CD4-positive, alpha-beta T cell (primary cell): Measurements from ENCODE around the gene WDR55. TPM values are rescaled to one million over a fixed set of nuclear protein-coding genes. Genes with fewer than 3 reads are reported as not detected.
"Not testable (repeated sequence)": the region's sequence is repeated elsewhere in the genome, so short reads cannot be mapped to it uniquely, and the experiment has no call there.

Experiments
- ATAC-seq: fragments of 200-7000 bp; cut with Tn5 transposase; one replicate; pipeline ENCODE4 v1.10.0; 2022; ENCODE audit warnings: mild to moderate bottlenecking; ENCODE audit not compliant: poor library complexity
- CTCF ChIA-PET: fragments of 350-600 bp; sonication (Branson Sonifier 250); formaldehyde crosslinking; loops from one replicate; lab custom pipeline; 2021; ENCODE audit warnings: antibody characterized with exemption, inconsistent platforms; lab: Charles Lee
- POLR2A ChIA-PET: fragments of 350-600 bp; sonication (Branson Sonifier 250); formaldehyde crosslinking; loops from one replicate; lab custom pipeline; 2021; ENCODE audit warnings: antibody characterized with exemption, inconsistent platforms; lab: Charles Lee
- DNase-seq, 14 experiments: peaks; one replicate each; pipeline ENCODE4 v3.0.0-alpha.2; 2013 to 2020; ENCODE audit warnings: mixed read lengths in 2 of 14
- H3K27ac ChIP-seq, 2 donors: one replicate each; pipeline versions ENCODE4 v1.5.1 to v1.7.0; 2013; ENCODE audit warnings: low read length in 2 of 2, low read depth in 1 of 2, mild to moderate bottlenecking in 1 of 2
- H3K27me3 ChIP-seq, 2 experiments: 1 replicate in 1 of 2; 2 replicates in 1 of 2; pipeline versions ENCODE4 v1.6.1 to v1.7.0; 2013; ENCODE audit warnings: low read length in 2 of 2, control low read depth in 1 of 2, mild to moderate bottlenecking in 1 of 2, moderate library complexity in 1 of 2; ENCODE audit not compliant: insufficient read depth in 2 of 2, control insufficient read depth in 1 of 2
- H3K36me3 ChIP-seq: one replicate; pipeline ENCODE4 v1.6.1; 2013; ENCODE audit warnings: low read length, control low read depth; ENCODE audit not compliant: insufficient read depth
- H3K4me1 ChIP-seq: one replicate; pipeline ENCODE4 v1.6.1; 2013; ENCODE audit warnings: low read length, control low read depth; ENCODE audit not compliant: insufficient read depth
- H3K4me3 ChIP-seq: one replicate; pipeline ENCODE4 v1.5.1; 2013; ENCODE audit warnings: mild to moderate bottlenecking, low read length, moderate library complexity
- H3K9me3 ChIP-seq, 2 experiments: 1 replicate in 1 of 2; 2 replicates in 1 of 2; pipeline versions ENCODE4 v1.6.1 to v1.7.0; 2013; ENCODE audit warnings: low read length in 2 of 2, mild to moderate bottlenecking in 2 of 2, control low read depth in 1 of 2, moderate library complexity in 1 of 2; ENCODE audit not compliant: control insufficient read depth in 1 of 2, insufficient read depth in 1 of 2
- H3K27ac Mint-ChIP-seq: one replicate; pipeline ENCODE4 v1.8.0; 2020; ENCODE audit warnings: mixed read lengths
- H3K27me3 Mint-ChIP-seq: one replicate; pipeline ENCODE4 v1.8.0; 2021; ENCODE audit warnings: mixed read lengths
- H3K36me3 Mint-ChIP-seq: one replicate; pipeline ENCODE4 v1.8.0; 2021; ENCODE audit warnings: low read depth, mixed read lengths
- H3K4me1 Mint-ChIP-seq: one replicate; pipeline ENCODE4 v1.8.0; 2021; ENCODE audit warnings: low read depth, mixed read lengths
- H3K4me3 Mint-ChIP-seq: one replicate; pipeline ENCODE4 v1.8.0; 2020; ENCODE audit warnings: mild to moderate bottlenecking, mixed read lengths
- H3K9me3 Mint-ChIP-seq: one replicate; pipeline ENCODE4 v1.8.0; 2020; ENCODE audit warnings: mixed read lengths
- intact Hi-C, 2 experiments: fragments of 100-400 bp; cut with DNase I in 1 of 2; cut with micrococcal nuclease in 1 of 2; formaldehyde crosslinking; loops; one replicate each; pipeline versions ENCODE4 v1.15.1 to v1.9.0; 2023 to 2025; cut with DNase I, micrococcal nuclease
- total RNA-seq, 174 experiments: library from RNA in 2 of 174; stranded (reverse) in 2 of 174; gene quantifications; one replicate each; pipeline ENCODE4 v1.2.3 and lab custom pipeline; 2021 to 2026
- TF ChIP-seq, protein P1 (sequence below): fragments of 200-600 bp; IDR thresholded peaks from one replicate; pipeline ENCODE4 v1.8.0; 2022; ENCODE audit warnings: antibody characterized with exemption, mild to moderate bottlenecking

The WDR55 gene
- total RNA-seq, 2 experiments from 2014 or later = 40.1 to 42.9 TPM

DNA sequence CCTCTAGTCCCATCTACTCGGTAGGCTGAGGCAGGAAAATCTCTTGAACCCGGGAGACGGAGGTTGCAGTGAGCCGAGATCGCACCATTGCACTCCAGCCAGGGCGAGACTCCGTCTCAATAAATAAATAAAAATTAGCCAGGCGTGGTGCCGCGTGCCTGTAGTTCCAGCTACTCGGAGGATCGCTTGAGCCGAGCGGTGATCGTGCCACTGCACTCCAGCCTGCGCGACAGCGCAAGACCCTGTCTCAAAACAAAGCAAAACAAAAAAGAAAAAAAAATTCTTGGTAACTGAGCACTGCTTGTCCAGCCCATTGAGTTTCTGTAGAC lies 710 bp upstream of the WDR55 start:
- no peak for ATAC-seq
- TF ChIP-seq, protein P1, sequence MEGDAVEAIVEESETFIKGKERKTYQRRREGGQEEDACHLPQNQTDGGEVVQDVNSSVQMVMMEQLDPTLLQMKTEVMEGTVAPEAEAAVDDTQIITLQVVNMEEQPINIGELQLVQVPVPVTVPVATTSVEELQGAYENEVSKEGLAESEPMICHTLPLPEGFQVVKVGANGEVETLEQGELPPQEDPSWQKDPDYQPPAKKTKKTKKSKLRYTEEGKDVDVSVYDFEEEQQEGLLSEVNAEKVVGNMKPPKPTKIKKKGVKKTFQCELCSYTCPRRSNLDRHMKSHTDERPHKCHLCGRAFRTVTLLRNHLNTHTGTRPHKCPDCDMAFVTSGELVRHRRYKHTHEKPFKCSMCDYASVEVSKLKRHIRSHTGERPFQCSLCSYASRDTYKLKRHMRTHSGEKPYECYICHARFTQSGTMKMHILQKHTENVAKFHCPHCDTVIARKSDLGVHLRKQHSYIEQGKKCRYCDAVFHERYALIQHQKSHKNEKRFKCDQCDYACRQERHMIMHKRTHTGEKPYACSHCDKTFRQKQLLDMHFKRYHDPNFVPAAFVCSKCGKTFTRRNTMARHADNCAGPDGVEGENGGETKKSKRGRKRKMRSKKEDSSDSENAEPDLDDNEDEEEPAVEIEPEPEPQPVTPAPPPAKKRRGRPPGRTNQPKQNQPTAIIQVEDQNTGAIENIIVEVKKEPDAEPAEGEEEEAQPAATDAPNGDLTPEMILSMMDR = no peak
- Mint-ChIP-seq H3K36me3 (peaks cover 90% of the 10 kb centered on the region), H3K4me3 (peak overlapping the region; percentile 91), H3K27me3 (no peaks in the 10 kb centered on the region), H3K4me1 (peaks cover 45% of the 10 kb centered on the region), H3K9me3 (no peaks in the 10 kb centered on the region), H3K27ac (peak overlapping the region; percentile 98)
- no peaks in the 10 kb centered on the region for H3K27me3 ChIP-seq
- H3K27ac ChIP-seq = peak overlapping the region; percentile 87 to 93
- no peak for DNase-seq
- H3K9me3 ChIP-seq = no peaks in the 10 kb centered on the region
- H3K4me3 ChIP-seq = peak overlapping the region; percentile 98
- H3K4me1 ChIP-seq = peaks cover 26% of the 10 kb centered on the region
- H3K36me3 ChIP-seq = peaks cover 64% of the 10 kb centered on the region
- ChIA-PET POLR2A (interaction anchor here (0.8 to 7.2 kb wide), 7 partner anchors 16 to 271 kb away, joined by 3 to 89 read pairs (median 7); partner anchors contain the start of genes CD14, EIF4EBP3, HARS1 and HARS2), CTCF (interaction anchor here (0.5 to 1.1 kb wide), 2 partner anchors 47 to 57 kb away, joined by 3 read pairs; no protein-coding TSS in a partner anchor)
- intact Hi-C loops = loop anchor here (1.0 to 5.0 kb wide), 6 partner anchors 17 to 100 kb away; partner anchors contain the start of genes HARS1 (in 2 of the 2), HARS2 (in 2 of the 2), APBB3 (in 1 of the 2) and IK (in 1 of the 2)

DNA sequence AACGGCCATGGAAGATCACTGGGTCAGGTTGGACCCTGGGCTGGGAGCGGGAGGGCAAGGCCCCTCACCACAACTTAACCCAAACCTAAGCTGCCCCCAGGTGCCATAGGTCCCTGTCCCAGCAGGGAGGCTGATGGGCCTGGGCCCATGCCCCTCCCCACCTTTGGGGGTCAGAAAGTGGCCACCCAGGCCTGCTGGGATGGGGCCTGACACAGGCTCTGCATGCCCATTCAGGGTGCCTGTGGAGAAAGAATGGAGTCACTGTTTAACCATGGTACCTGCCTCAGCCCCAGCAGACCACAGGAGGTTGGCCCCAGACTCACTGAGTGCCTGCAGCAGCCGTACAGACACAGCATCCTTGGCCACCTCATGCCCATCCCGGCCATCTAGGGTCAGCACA lies 6.3 kb downstream of the WDR55 start:
- H3K27ac Mint-ChIP-seq, H3K27me3 ChIP-seq, H3K4me3 ChIP-seq, H3K4me3 Mint-ChIP-seq, CTCF ChIA-PET, H3K4me1 ChIP-seq, H3K9me3 ChIP-seq, ATAC-seq, DNase-seq, H3K9me3 Mint-ChIP-seq, intact Hi-C loops, H3K27me3 Mint-ChIP-seq, H3K27ac ChIP-seq: not testable (repeated sequence)
- Mint-ChIP-seq H3K36me3 (peaks cover 83% of the 10 kb centered on the region), H3K4me1 (peaks cover 21% of the 10 kb centered on the region)
- POLR2A ChIA-PET = interaction anchor here (0.6 to 1.2 kb wide), 2 partner anchors 23 to 29 kb away, joined by 3 to 4 read pairs; partner anchors contain the start of genes IK, NDUFA2 and ZMAT2
- peaks cover 76% of the 10 kb centered on the region for H3K36me3 ChIP-seq

DNA sequence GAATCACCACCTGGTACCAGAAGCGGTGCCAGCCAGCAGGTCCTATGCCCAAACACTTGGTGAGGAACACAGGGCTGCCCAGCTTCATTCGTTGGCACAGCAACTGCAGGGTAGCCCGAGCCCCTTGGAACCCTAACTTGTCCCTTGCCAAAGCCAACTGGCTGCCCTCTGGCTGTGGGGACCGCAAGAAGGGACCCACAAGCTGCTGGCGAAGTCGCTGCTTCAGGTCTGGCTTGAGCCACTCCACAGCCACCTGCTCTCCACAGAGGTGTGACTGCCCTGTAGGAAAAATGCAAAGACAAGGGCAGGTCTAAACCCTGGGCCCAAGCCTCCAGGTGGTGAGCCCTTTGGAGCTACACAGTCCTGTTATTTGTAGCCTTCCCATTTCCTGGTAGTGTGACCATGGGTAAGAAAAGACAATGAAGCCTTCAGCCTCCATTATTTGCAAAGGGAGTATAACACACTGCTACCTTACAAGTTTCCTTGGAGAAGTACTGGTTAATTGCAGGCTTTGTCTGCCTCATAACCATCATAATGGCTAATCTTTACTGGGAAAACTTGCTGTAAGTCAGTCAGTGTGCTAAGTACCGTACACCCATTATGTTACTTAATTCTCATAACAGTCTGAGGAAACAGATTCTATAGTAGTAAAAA lies 6.9 kb downstream of the WDR55 start:
- Histone ChIP-seq H3K27me3 (no peaks in the 10 kb centered on the region), H3K4me1 (peaks cover 5% of the 10 kb centered on the region), H3K9me3 (no peaks in the 10 kb centered on the region), H3K27ac (no peak overlapping the region), H3K36me3 (peaks cover 81% of the 10 kb centered on the region), H3K4me3 (no peak overlapping the region)
- H3K27ac Mint-ChIP-seq = no peak overlapping the region
- H3K27me3 Mint-ChIP-seq = no peaks in the 10 kb centered on the region
- CTCF ChIA-PET = no interaction called here
- TF ChIP-seq, protein P1 = no peak
- H3K4me1 Mint-ChIP-seq = peaks cover 16% of the 10 kb centered on the region
- DNase-seq (no peak), ATAC-seq (no peak)
- H3K4me3 Mint-ChIP-seq = no peak overlapping the region
- intact Hi-C loops = no loop called here
- peaks cover 83% of the 10 kb centered on the region for H3K36me3 Mint-ChIP-seq
- no peaks in the 10 kb centered on the region for H3K9me3 Mint-ChIP-seq
- POLR2A ChIA-PET = interaction anchor here (0.6 to 1.2 kb wide), 2 partner anchors 24 to 29 kb away, joined by 3 to 4 read pairs; partner anchors contain the start of genes IK, NDUFA2 and ZMAT2
